ENCODE measurements around the gene LKAAEAR1.

DNA sequence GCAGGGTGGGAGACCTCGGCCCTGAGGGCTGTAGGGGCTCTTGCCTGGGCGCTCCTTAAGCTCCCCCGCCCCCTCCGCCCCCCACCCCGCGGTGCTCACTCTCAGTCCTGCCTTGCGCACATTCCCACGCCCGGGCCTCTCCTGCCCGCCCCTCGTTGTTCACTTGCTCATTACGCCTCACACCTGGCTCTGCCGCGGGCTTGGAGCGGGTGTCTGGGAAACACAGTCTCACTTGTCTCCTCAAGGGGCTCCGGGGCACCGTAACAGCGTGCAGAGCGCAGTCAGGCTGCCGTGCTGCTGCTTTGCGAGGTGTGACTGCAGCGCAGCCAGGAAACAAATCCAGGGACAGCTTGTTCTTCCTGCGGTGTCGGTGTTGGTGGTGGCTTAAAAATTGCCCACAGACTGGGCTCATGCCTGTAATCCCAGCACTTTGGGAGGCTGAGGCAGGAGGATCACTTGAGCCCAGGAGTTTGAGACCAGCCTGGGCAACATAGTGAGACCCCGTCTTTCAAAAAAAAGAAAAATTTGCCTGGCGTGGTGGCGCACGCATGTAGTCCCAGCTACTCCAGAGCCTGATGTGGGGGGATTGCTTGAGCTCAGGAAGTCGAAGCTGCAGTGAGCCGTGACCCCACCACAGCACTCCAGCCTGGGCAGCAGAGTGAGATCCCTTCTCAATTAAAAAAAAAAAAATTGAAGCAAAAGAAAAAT lies 18.6 kb upstream of the LKAAEAR1 start:
- TF ChIP-seq POLR2A (IDR thresholded peaks at IDR 0.05), result no peak
- TF ChIP-seq, protein P1, sequence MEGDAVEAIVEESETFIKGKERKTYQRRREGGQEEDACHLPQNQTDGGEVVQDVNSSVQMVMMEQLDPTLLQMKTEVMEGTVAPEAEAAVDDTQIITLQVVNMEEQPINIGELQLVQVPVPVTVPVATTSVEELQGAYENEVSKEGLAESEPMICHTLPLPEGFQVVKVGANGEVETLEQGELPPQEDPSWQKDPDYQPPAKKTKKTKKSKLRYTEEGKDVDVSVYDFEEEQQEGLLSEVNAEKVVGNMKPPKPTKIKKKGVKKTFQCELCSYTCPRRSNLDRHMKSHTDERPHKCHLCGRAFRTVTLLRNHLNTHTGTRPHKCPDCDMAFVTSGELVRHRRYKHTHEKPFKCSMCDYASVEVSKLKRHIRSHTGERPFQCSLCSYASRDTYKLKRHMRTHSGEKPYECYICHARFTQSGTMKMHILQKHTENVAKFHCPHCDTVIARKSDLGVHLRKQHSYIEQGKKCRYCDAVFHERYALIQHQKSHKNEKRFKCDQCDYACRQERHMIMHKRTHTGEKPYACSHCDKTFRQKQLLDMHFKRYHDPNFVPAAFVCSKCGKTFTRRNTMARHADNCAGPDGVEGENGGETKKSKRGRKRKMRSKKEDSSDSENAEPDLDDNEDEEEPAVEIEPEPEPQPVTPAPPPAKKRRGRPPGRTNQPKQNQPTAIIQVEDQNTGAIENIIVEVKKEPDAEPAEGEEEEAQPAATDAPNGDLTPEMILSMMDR (IDR thresholded peaks at IDR 0.05), result no peak
